Stimulated activated CD4-positive, alpha-beta T cell treated with anti-CD3 and anti-CD28 coated beads, Interleukin-12 subunit alpha, Interleukin-12 subunit beta, amount 100 ng/mL, for 24 hours (primary cell): Measurements from ENCODE around the gene GARS1.

Experiments used
- DNase-seq, 2 experiments: peaks; one replicate each; pipeline ENCODE4 v3.0.0-alpha.2; 2020; ENCODE audit warnings: low read depth in 2 of 2

Gene GARS1

GRCh38 chr7:30655096-30655970, 60.7 kb downstream of the GARS1 start:
- no peak for DNase-seq

GRCh38 chr7:30656006-30656957, 61.6 kb downstream of the GARS1 start:
- no peak for DNase-seq

- no peak for DNase-seq
Observed at GRCh38 chr7:30657131-30657530, 62.5 kb downstream of the GARS1 start.

GRCh38 chr7:30658479-30659074, 63.9 kb downstream of the GARS1 start:
- DNase-seq = no peak

DNA sequence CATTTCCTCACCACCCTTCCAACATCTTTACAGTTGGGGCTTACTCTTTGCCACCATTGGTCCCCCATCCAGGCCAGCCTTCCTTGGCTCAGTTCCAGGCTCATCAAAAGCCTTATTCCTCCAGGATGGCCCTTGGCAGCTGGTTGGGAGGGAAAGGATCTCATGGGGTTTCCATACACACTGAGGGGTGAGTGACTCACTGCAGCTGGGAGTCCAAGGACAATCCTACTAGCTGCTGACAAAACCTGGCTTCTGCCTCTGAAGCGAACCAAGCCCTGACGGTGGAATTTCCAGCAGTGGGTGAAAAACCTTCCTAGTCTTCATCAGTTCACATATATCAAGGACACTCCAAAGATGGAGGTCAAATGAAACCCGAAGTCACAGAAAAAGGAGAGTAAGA, 64.6 kb downstream of the GARS1 start:
- DNase-seq = no peak

DNA sequence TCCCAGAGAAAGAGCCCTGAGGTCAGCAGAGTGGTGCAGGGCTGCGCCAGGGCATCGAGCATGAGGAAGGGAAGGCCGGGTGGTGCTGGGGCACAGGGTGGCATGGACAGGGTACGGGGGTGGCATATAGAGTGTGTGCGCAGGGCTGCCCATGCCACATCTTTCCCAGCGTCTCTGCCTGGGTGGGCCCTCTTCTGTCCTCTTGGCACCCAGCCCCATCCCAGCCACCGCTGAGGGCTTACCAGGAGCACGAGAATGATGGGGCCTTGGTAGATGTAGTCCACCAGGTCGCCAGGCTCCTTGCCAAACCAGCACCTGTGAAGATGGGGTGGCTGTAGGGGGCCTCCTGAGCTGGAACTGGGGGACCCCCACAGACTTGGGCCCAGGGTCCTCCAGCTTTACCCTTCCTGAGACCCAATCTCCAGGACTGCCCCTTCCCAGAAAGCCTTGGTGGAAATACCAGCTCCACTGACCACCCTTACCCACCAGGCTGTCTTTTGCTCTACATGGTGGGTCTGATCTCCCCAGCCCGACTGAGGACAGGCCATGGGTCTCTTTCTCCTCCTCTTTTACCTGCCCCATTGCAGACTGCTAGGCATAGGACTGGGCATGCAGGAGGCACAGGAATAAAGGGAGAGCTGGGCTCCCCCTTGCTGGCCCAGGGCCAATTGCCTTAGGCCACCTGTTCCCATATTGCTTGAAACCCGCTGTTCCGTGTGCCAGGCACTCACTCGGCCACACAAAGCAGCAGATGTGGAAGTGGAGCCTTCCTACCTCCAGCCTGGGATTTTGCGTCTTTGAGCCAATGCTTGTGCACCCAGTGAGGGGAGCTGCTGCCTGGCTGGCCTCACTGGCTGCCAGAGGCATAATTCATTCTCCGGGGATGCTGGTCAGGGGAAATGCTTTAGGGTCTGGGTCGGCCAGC, 65.9 kb downstream of the GARS1 start:
- no peak for DNase-seq

DNA sequence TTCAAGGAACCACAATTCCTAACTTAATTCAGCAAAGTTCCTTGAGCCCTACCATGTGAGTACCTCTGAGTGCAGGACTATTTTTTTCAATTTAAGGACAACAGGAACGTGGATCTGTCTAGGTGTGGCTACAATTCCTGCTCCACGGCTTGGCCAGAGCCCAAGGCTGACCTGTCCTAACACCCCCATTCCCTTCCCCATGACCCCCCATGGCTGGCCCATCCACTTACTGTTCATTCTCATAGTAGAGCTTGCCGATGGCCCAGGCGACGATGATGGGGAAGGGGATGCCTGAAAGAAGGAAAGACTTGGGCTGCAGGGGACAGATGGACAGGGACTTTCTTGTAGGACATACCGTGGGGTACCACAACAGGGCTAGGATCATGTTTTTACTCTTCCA, 67.2 kb downstream of the GARS1 start:
- no peak for DNase-seq

- no peak for DNase-seq
Observed at GRCh38 chr7:30662431-30662939, 67.8 kb downstream of the GARS1 start.

- DNase-seq = no peak
Observed at GRCh38 chr7:30663414-30663813, 68.7 kb downstream of the GARS1 start.

- DNase-seq = no peak
Observed at GRCh38 chr7:30664184-30664885, 69.7 kb downstream of the GARS1 start.

DNA sequence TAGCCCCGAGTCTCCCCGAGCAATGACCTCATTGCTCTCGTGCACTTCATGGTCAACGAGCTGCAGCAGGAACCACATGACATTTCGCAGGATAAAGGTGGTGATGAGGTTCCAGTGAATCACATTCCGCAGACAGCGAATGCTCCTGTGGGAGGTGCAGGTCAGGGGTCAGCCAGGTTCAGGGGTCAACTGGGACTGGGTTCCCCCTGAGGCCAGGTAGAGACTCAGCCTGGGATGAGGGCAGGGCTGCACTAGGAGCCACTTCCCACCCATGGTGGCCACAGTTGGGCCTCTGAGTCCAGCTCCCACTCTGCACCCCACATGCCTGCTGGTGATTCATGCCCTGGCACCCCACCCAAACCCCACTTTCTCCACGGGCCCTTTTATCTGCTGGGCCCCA, 70.4 kb downstream of the GARS1 start:
- DNase-seq = no peak

GRCh38 chr7:30665449-30665848, 70.8 kb downstream of the GARS1 start:
- no peak for DNase-seq

DNA sequence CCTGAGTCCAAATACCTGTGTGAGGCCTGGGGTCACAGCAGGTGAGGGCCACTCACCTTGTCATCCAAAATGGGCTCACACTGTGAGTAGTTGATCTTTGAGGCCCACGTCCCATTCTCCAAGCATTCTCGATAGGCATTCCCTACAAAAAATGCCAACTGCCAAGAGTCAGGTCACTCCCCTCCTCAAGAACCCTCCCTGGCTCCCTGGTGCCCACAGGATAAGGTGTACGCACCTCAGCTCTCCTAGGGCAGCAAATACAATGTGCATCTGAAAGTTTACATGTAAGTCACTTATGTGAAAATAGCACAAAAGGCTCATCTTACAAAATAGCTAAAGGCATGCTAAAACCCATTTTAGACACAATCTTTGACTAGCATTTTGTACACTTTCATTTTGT, 72.5 kb downstream of the GARS1 start:
- DNase-seq = no peak

GRCh38 chr7:30668102-30668501, 73.4 kb downstream of the GARS1 start:
- no peak for DNase-seq

DNA sequence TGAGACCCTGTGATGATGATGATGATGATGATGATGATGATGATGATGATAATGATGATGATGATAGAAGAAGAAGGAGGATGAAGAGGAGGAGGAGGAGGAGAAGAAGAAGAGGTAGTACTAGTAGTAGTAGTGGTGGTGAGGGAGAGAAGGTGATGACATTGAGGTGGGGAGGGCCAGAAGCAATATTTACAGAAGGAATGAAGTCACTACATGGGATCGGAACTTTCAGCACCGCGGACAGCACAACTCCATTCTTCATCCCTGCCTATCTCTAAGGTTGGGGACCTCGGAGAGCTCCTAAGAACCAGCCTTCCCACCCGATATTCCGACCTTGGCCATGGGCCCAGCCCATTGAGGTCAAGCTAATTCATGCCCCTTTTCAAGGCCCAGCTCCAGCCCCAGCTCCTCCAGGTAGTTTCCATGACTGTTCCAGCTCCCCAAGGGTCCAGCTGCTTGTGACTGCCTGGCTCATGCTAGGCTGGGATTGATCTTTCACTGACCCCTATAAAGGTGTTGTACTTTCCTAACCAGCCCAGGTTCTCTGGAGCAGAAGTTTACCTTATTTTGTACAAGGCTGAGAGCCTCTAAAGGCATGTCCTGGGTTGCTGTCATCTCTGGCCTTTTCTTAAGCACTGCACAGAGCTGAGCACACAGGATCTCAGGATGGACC, 77.3 kb downstream of the GARS1 start:
- DNase-seq = no peak

GRCh38 chr7:30674420-30674819, 79.7 kb downstream of the GARS1 start:
- no peak for DNase-seq

GRCh38 chr7:30674876-30675275, 80.2 kb downstream of the GARS1 start:
- no peak for DNase-seq

- no peak for DNase-seq
Observed at GRCh38 chr7:30678805-30679204, 84.1 kb downstream of the GARS1 start.

DNA sequence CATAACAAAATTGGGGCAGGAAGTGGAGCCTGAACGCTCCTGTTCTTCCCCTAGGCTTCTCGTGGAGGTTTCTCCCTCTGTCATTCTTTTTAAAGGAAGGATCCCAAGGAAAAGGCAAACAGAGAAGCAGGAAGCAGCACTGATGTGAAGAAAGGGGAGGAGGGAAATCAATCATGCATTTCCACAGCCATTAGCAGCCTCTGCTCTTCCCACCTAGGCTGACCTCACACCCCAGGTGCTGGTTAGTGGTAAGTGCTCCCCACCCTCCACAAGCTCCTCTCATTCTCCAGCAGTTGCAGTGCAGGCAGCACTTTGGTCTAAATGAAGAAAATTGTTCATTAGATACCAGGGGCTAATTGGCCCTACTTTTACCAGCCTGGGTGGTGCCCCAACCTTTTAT, 85.0 kb downstream of the GARS1 start:
- DNase-seq = no peak

GRCh38 chr7:30681331-30681797, 86.7 kb downstream of the GARS1 start:
- DNase-seq = no peak
